ENCODE results near the gene PPFIA4. TPM values are rescaled to one million over a fixed set of nuclear protein-coding genes. Genes with fewer than 3 reads are reported as not detected.

PPFIA4 gene
- total RNA-seq, 1 donor from 2014 or later: 9.1 TPM

GRCh38 chr1:203074610-203075009, 48.3 kb downstream of the PPFIA4 start:
- H3K27me3 ChIP-seq (ENCODE audit: insufficient read depth, low read length): peaks cover 49% of the 10 kb centered on the region
- H3K9ac ChIP-seq (ENCODE audit: low read length): no peak overlapping the region
- Mint-ChIP-seq H3K27me3 (ENCODE audit: low read depth, unreplicated experiment) (peaks cover 65% of the 10 kb centered on the region), H3K9me3 (ENCODE audit: unreplicated experiment) (peaks cover 3% of the 10 kb centered on the region), H3K4me3 (ENCODE audit: unreplicated experiment) (no peak overlapping the region), H3K36me3 (ENCODE audit: low read depth, unreplicated experiment) (peaks cover 33% of the 10 kb centered on the region), H3K27ac (ENCODE audit: unreplicated experiment) (no peak overlapping the region), H3K4me1 (ENCODE audit: low read depth, unreplicated experiment) (peaks cover 4% of the 10 kb centered on the region)
- H3K9me3 ChIP-seq (ENCODE audit: insufficient read depth, low read depth, low read length): no peaks in the 10 kb centered on the region
- no peaks in the 10 kb centered on the region for H3K36me3 ChIP-seq (ENCODE audit: insufficient read depth, low read length)
- no peak overlapping the region for H3K27ac ChIP-seq (ENCODE audit: low read depth, low read length)
- TF ChIP-seq EZH2 (IDR thresholded peaks at IDR 0.05; ENCODE audit: insufficient read depth, low read length) (no peak), CTCF (IDR thresholded peaks at IDR 0.05; ENCODE audit: insufficient read depth, low read depth, low read length) (no peak)
- H3K4me1 ChIP-seq (ENCODE audit: insufficient read depth, low read length): no peaks in the 10 kb centered on the region
- no peak overlapping the region for H3K4me2 ChIP-seq (ENCODE audit: low read length)
- FAIRE-seq (no peak), DNase-seq (ENCODE audit: low read depth) (no peak)
- no peak overlapping the region for H3K4me3 ChIP-seq (ENCODE audit: insufficient read depth, low read depth, low read length)
- no peaks in the 10 kb centered on the region for H3K79me2 ChIP-seq (ENCODE audit: insufficient read depth, low read length)
- H4K20me1 ChIP-seq (ENCODE audit: insufficient read depth, low read length): no peaks in the 10 kb centered on the region
- H2AFZ ChIP-seq (ENCODE audit: low read depth, low read length): no peak overlapping the region

- no peak overlapping the region for H3K27ac ChIP-seq (ENCODE audit: low read depth, low read length)
- H3K4me3 ChIP-seq (ENCODE audit: insufficient read depth, low read depth, low read length): no peak overlapping the region
- Mint-ChIP-seq H3K4me1 (ENCODE audit: low read depth, unreplicated experiment) (peaks cover 2% of the 10 kb centered on the region), H3K36me3 (ENCODE audit: low read depth, unreplicated experiment) (peaks cover 37% of the 10 kb centered on the region), H3K4me3 (ENCODE audit: unreplicated experiment) (no peak overlapping the region), H3K27ac (ENCODE audit: unreplicated experiment) (no peak overlapping the region), H3K27me3 (ENCODE audit: low read depth, unreplicated experiment) (peaks cover 73% of the 10 kb centered on the region), H3K9me3 (ENCODE audit: unreplicated experiment) (peaks cover 3% of the 10 kb centered on the region)
- FAIRE-seq (no peak), DNase-seq (ENCODE audit: low read depth) (no peak)
- peak; percentile 15 for TF ChIP-seq EZH2 (IDR thresholded peaks at IDR 0.05; ENCODE audit: insufficient read depth, low read length)
- no peak for TF ChIP-seq CTCF (IDR thresholded peaks at IDR 0.05; ENCODE audit: insufficient read depth, low read depth, low read length)
- no peak overlapping the region for H2AFZ ChIP-seq (ENCODE audit: low read depth, low read length)
- no peak overlapping the region for H3K9ac ChIP-seq (ENCODE audit: low read length)
- H3K9me3 ChIP-seq (ENCODE audit: insufficient read depth, low read depth, low read length): no peaks in the 10 kb centered on the region
- no peaks in the 10 kb centered on the region for H3K4me1 ChIP-seq (ENCODE audit: insufficient read depth, low read length)
- no peaks in the 10 kb centered on the region for H3K36me3 ChIP-seq (ENCODE audit: insufficient read depth, low read length)
- peaks cover 49% of the 10 kb centered on the region for H3K27me3 ChIP-seq (ENCODE audit: insufficient read depth, low read length)
- H4K20me1 ChIP-seq (ENCODE audit: insufficient read depth, low read length): no peaks in the 10 kb centered on the region
- H3K79me2 ChIP-seq (ENCODE audit: insufficient read depth, low read length): no peaks in the 10 kb centered on the region
- peak overlapping the region; percentile 33 for H3K4me2 ChIP-seq (ENCODE audit: low read length)
Observed at GRCh38 chr1:203075236-203076030, 49.1 kb downstream of the PPFIA4 start.

- Mint-ChIP-seq H3K27ac (ENCODE audit: unreplicated experiment) (no peak overlapping the region), H3K36me3 (ENCODE audit: low read depth, unreplicated experiment) (peaks cover 35% of the 10 kb centered on the region), H3K27me3 (ENCODE audit: low read depth, unreplicated experiment) (peaks cover 74% of the 10 kb centered on the region), H3K9me3 (ENCODE audit: unreplicated experiment) (peaks cover 3% of the 10 kb centered on the region), H3K4me1 (ENCODE audit: low read depth, unreplicated experiment) (peaks cover 2% of the 10 kb centered on the region), H3K4me3 (ENCODE audit: unreplicated experiment) (peak overlapping the region; percentile 11)
- Histone ChIP-seq H3K4me2 (ENCODE audit: low read length) (peak overlapping the region; percentile 33), H3K4me3 (ENCODE audit: insufficient read depth, low read depth, low read length) (no peak overlapping the region), H3K9ac (ENCODE audit: low read length) (no peak overlapping the region), H3K9me3 (ENCODE audit: insufficient read depth, low read depth, low read length) (no peaks in the 10 kb centered on the region), H2AFZ (ENCODE audit: low read depth, low read length) (no peak overlapping the region), H4K20me1 (ENCODE audit: insufficient read depth, low read length) (no peaks in the 10 kb centered on the region), H3K27me3 (ENCODE audit: insufficient read depth, low read length) (peaks cover 49% of the 10 kb centered on the region), H3K36me3 (ENCODE audit: insufficient read depth, low read length) (no peaks in the 10 kb centered on the region), H3K79me2 (ENCODE audit: insufficient read depth, low read length) (no peaks in the 10 kb centered on the region), H3K27ac (ENCODE audit: low read depth, low read length) (no peak overlapping the region), H3K4me1 (ENCODE audit: insufficient read depth, low read length) (no peaks in the 10 kb centered on the region)
- no peak for FAIRE-seq
- DNase-seq (ENCODE audit: low read depth): no peak
- no peak for TF ChIP-seq EZH2 (IDR thresholded peaks at IDR 0.05; ENCODE audit: insufficient read depth, low read length)
Observed at GRCh38 chr1:203076031-203076511, 49.8 kb downstream of the PPFIA4 start.
